GM23338 (cell line): ENCODE results near the gene CCDC137. TPM values are rescaled to one million over a fixed set of nuclear protein-coding genes. Genes with fewer than 3 reads are reported as not detected.

ENCODE experiments used
- ATAC-seq: fragments of 200-7000 bp; cut with Tn5 transposase; 3 replicates; pipeline ENCODE4 v1.9.1; 2020
- DNase-seq: peaks from one replicate; pipeline ENCODE4 v3.0.0-alpha.2; 2015; ENCODE audit warnings: low spot score
- H2AFZ ChIP-seq: fragments of 200-600 bp; sonication (generic); 2 replicates; pipeline ENCODE4 v1.8.0; 2016; ENCODE audit warnings: antibody characterized with exemption, mild to moderate bottlenecking, moderate library complexity
- H3F3A ChIP-seq: fragments of 200-600 bp; sonication (generic); replicated peaks from 2 replicates; pipeline ENCODE4 v1.8.0; 2017; ENCODE audit warnings: antibody characterized with exemption, mixed run types, low read depth
- H3K27ac ChIP-seq: fragments of 200-600 bp; sonication (generic); 2 replicates; pipeline ENCODE4 v1.6.1; 2016; ENCODE audit warnings: low read depth
- H3K27me3 ChIP-seq: fragments of 200-600 bp; sonication (generic); 2 replicates; pipeline ENCODE4 v1.8.0; 2016; ENCODE audit warnings: mild to moderate bottlenecking, mixed run types, moderate library complexity; ENCODE audit not compliant: insufficient read depth
- H3K36me3 ChIP-seq: fragments of 200-600 bp; sonication (generic); 2 replicates; pipeline ENCODE4 v1.8.0; 2016; ENCODE audit warnings: mild to moderate bottlenecking; ENCODE audit not compliant: insufficient read depth
- H3K4me1 ChIP-seq: fragments of 200-600 bp; sonication (generic); 2 replicates; pipeline ENCODE4 v1.8.0; 2016; ENCODE audit warnings: mild to moderate bottlenecking, moderate library complexity; ENCODE audit not compliant: insufficient read depth
- H3K4me2 ChIP-seq: fragments of 200-600 bp; sonication (generic); 2 replicates; pipeline ENCODE4 v1.7.1; 2017; ENCODE audit warnings: mixed run types
- H3K4me3 ChIP-seq: fragments of 200-600 bp; sonication (generic); 2 replicates; pipeline ENCODE4 v1.6.1; 2016; ENCODE audit warnings: mixed run types
- H3K79me2 ChIP-seq: fragments of 200-600 bp; sonication (generic); replicated peaks from 2 replicates; pipeline ENCODE4 v1.8.0; 2017; ENCODE audit warnings: mild to moderate bottlenecking; ENCODE audit not compliant: insufficient read depth
- H3K9me2 ChIP-seq: fragments of 200-600 bp; sonication (generic); 2 replicates; pipeline ENCODE4 v1.8.0; 2017; ENCODE audit not compliant: insufficient read depth
- H4K20me1 ChIP-seq: fragments of 200-600 bp; sonication (generic); replicated peaks from 2 replicates; pipeline ENCODE4 v1.8.0; 2017; ENCODE audit warnings: mild to moderate bottlenecking; ENCODE audit not compliant: insufficient read depth
- H3K27ac Mint-ChIP-seq: 2 replicates; pipeline ENCODE4 v1.8.0; 2020; ENCODE audit warnings: inconsistent platforms, mild to moderate bottlenecking, moderate library complexity, mixed read lengths
- H3K27me3 Mint-ChIP-seq: 3 replicates; pipeline ENCODE4 v1.8.0; 2022; ENCODE audit warnings: low read depth, mild to moderate bottlenecking, moderate library complexity, mixed read lengths, inconsistent platforms; ENCODE audit not compliant: insufficient read depth, poor library complexity
- H3K36me3 Mint-ChIP-seq: 3 replicates; pipeline ENCODE4 v1.8.0; 2021; ENCODE audit warnings: low read depth, mild to moderate bottlenecking, inconsistent platforms, moderate library complexity, mixed read lengths
- H3K4me1 Mint-ChIP-seq: 3 replicates; pipeline ENCODE4 v1.8.0; 2020; ENCODE audit warnings: mild to moderate bottlenecking, inconsistent platforms, mixed read lengths
- H3K4me3 Mint-ChIP-seq: 3 replicates; pipeline ENCODE4 v1.8.0; 2021; ENCODE audit warnings: moderate library complexity, mild to moderate bottlenecking, inconsistent platforms, mixed read lengths
- H3K9me3 Mint-ChIP-seq: 3 replicates; pipeline ENCODE4 v1.8.0; 2020; ENCODE audit warnings: moderate library complexity, mild to moderate bottlenecking, inconsistent platforms, mixed read lengths
- CREB1 ChIP-seq: fragments of 250-450 bp; sonication (Bioruptor Pico); IDR thresholded peaks from 2 replicates; pipeline ENCODE4 v1.5.0; 2020; ENCODE audit warnings: low read depth, mild to moderate bottlenecking, moderate library complexity
- EZH2 ChIP-seq: fragments of 200-600 bp; sonication (generic); IDR thresholded peaks from one replicate; pipeline ENCODE4 v1.8.0; 2017; ENCODE audit warnings: antibody characterized with exemption, mild to moderate bottlenecking, low read depth; ENCODE audit not compliant: unreplicated experiment
- EZH2phosphoT487 ChIP-seq: fragments of 200-600 bp; sonication (generic); IDR thresholded peaks from one replicate; pipeline ENCODE4 v1.8.1; 2018; ENCODE audit warnings: antibody characterized with exemption; ENCODE audit not compliant: unreplicated experiment
- JUNB ChIP-seq: IDR thresholded peaks from one replicate; pipeline ENCODE4 v1.6.1; 2016; ENCODE audit warnings: antibody characterized with exemption; ENCODE audit not compliant: unreplicated experiment
- NANOG ChIP-seq: IDR thresholded peaks from 2 replicates; pipeline ENCODE4 v1.6.1; 2016; ENCODE audit warnings: antibody characterized with exemption, borderline replicate concordance
- POLR2AphosphoS5 ChIP-seq: IDR thresholded peaks from 2 replicates; pipeline ENCODE4 v1.6.1; 2016; ENCODE audit warnings: antibody characterized with exemption, low read depth
- STAT1 ChIP-seq: IDR thresholded peaks from one replicate; pipeline ENCODE4 v1.6.1; 2016; ENCODE audit warnings: antibody characterized with exemption; ENCODE audit not compliant: unreplicated experiment
- ZNF114 ChIP-seq: fragments of 250-450 bp; sonication (Bioruptor Pico); IDR thresholded peaks from 2 replicates; pipeline ENCODE4 v1.5.0; 2020; ENCODE audit warnings: mild to moderate bottlenecking, moderate library complexity
- ZNF331 ChIP-seq: fragments of 250-450 bp; sonication (Bioruptor Pico); IDR thresholded peaks from 2 replicates; pipeline ENCODE4 v1.5.0; 2020; ENCODE audit warnings: low read depth, mild to moderate bottlenecking, moderate library complexity
- polyA plus RNA-seq: library from polyadenylated mRNA; unstranded; fragments of >200 nt; fragmentation: Nextera tagmentation; extraction: Ambion mirVana; gene quantifications from 2 replicates; pipeline ENCODE4 v1.2.1, GENCODE V29; 2016
- total RNA-seq: library from RNA; depleted of rRNA; stranded (reverse); fragments of >200 nt; shearing (Covaris generic); gene quantifications from 2 replicates; pipeline ENCODE4 v1.2.3, GENCODE V29; 2014
- TF ChIP-seq, protein P1 (sequence below): fragments of 250-450 bp; sonication (Bioruptor Pico); IDR thresholded peaks from 2 replicates; pipeline ENCODE4 v1.5.0; 2020; ENCODE audit warnings: mild to moderate bottlenecking, moderate library complexity
- TF ChIP-seq, protein P2 (sequence below), 2 experiments: fragments of 200-600 bp in 1 of 2; sonication (generic) in 1 of 2; conservative IDR thresholded peaks; 2 replicates each; pipeline versions ENCODE4 v1.5.1 to v1.6.1; 2016 to 2017; ENCODE audit warnings: antibody characterized with exemption in 2 of 2, low read depth in 2 of 2, mild to moderate bottlenecking in 2 of 2, moderate library complexity in 1 of 2
- TF ChIP-seq, protein P3 (sequence below): IDR thresholded peaks from 2 replicates; pipeline ENCODE4 v1.6.1; 2016; ENCODE audit warnings: antibody characterized with exemption
- TF ChIP-seq, protein P4 (sequence below): IDR thresholded peaks from one replicate; pipeline ENCODE4 v1.6.1; 2018; ENCODE audit warnings: antibody characterized with exemption; ENCODE audit not compliant: unreplicated experiment

Gene CCDC137
- total and polyA plus RNA-seq, 2 experiments from 2014 or later, result 26.1 to 73.4 TPM

DNA sequence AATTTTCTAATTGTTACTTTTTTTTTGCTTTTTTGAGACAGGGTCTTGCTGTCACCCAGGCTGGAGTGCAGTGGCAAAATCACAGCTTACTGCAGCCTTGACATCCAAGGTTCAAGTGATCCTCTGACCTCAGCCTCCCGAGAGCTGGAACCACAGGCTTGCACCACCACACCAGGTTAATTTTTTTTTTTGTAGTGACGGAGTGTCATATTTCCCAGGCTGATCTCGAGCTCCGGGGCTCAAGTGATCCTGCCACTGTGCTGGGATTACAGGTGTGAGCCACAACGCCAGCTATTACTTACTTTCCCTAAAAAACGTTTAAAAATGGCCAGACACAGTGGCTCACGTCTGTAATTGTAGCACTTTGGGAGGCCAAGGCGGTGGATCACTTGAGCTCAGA lies 36.3 kb upstream of the CCDC137 start:
- Histone ChIP-seq H3K27ac (no peak overlapping the region), H3F3A (0 out of 2 replicates have a peak, but pooled peaks cover 9% of the 10 kb centered on the region), H3K9me2 (no peaks in the 10 kb centered on the region), H3K27me3 (no peaks in the 10 kb centered on the region), H3K79me2 (peaks cover 58% of the 10 kb centered on the region), H3K4me1 (no peaks in the 10 kb centered on the region), H3K36me3 (peaks cover 50% of the 10 kb centered on the region), H3K4me2 (no peak overlapping the region), H2AFZ (no peak overlapping the region), H3K4me3 (no peak overlapping the region), H4K20me1 (peaks cover 40% of the 10 kb centered on the region)
- Mint-ChIP-seq H3K4me1 (peaks cover 6% of the 10 kb centered on the region; the same call in 2 of the 3 replicates), H3K4me3 (no peak overlapping the region), H3K27me3 (peaks cover 6% of the 10 kb centered on the region), H3K27ac (no peak overlapping the region), H3K9me3 (no peaks in the 10 kb centered on the region), H3K36me3 (peaks cover 61% of the 10 kb centered on the region)
- no peak for DNase-seq
- TF ChIP-seq, protein P1, sequence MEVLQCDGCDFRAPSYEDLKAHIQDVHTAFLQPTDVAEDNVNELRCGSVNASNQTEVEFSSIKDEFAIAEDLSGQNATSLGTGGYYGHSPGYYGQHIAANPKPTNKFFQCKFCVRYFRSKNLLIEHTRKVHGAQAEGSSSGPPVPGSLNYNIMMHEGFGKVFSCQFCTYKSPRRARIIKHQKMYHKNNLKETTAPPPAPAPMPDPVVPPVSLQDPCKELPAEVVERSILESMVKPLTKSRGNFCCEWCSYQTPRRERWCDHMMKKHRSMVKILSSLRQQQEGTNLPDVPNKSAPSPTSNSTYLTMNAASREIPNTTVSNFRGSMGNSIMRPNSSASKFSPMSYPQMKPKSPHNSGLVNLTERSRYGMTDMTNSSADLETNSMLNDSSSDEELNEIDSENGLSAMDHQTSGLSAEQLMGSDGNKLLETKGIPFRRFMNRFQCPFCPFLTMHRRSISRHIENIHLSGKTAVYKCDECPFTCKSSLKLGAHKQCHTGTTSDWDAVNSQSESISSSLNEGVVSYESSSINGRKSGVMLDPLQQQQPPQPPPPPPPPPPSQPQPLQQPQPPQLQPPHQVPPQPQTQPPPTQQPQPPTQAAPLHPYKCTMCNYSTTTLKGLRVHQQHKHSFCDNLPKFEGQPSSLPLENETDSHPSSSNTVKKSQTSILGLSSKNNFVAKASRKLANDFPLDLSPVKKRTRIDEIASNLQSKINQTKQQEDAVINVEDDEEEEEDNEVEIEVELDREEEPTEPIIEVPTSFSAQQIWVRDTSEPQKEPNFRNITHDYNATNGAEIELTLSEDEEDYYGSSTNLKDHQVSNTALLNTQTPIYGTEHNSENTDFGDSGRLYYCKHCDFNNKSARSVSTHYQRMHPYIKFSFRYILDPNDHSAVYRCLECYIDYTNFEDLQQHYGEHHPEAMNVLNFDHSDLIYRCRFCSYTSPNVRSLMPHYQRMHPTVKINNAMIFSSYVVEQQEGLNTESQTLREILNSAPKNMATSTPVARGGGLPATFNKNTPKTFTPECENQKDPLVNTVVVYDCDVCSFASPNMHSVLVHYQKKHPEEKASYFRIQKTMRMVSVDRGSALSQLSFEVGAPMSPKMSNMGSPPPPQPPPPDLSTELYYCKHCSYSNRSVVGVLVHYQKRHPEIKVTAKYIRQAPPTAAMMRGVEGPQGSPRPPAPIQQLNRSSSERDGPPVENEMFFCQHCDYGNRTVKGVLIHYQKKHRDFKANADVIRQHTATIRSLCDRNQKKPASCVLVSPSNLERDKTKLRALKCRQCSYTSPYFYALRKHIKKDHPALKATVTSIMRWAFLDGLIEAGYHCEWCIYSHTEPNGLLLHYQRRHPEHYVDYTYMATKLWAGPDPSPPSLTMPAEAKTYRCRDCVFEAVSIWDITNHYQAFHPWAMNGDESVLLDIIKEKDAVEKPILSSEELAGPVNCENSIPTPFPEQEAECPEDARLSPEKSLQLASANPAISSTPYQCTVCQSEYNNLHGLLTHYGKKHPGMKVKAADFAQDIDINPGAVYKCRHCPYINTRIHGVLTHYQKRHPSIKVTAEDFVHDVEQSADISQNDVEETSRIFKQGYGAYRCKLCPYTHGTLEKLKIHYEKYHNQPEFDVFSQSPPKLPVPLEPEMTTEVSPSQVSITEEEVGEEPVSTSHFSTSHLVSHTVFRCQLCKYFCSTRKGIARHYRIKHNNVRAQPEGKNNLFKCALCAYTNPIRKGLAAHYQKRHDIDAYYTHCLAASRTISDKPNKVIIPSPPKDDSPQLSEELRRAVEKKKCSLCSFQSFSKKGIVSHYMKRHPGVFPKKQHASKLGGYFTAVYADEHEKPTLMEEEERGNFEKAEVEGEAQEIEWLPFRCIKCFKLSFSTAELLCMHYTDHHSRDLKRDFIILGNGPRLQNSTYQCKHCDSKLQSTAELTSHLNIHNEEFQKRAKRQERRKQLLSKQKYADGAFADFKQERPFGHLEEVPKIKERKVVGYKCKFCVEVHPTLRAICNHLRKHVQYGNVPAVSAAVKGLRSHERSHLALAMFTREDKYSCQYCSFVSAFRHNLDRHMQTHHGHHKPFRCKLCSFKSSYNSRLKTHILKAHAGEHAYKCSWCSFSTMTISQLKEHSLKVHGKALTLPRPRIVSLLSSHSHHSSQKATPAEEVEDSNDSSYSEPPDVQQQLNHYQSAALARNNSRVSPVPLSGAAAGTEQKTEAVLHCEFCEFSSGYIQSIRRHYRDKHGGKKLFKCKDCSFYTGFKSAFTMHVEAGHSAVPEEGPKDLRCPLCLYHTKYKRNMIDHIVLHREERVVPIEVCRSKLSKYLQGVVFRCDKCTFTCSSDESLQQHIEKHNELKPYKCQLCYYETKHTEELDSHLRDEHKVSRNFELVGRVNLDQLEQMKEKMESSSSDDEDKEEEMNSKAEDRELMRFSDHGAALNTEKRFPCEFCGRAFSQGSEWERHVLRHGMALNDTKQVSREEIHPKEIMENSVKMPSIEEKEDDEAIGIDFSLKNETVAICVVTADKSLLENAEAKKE (CRISPR knock-in tag), result no peak
- no peak for TF ChIP-seq NANOG
- TF ChIP-seq JUNB, result no peak
- TF ChIP-seq ZNF114 (CRISPR knock-in tag), result no peak
- TF ChIP-seq, protein P2, sequence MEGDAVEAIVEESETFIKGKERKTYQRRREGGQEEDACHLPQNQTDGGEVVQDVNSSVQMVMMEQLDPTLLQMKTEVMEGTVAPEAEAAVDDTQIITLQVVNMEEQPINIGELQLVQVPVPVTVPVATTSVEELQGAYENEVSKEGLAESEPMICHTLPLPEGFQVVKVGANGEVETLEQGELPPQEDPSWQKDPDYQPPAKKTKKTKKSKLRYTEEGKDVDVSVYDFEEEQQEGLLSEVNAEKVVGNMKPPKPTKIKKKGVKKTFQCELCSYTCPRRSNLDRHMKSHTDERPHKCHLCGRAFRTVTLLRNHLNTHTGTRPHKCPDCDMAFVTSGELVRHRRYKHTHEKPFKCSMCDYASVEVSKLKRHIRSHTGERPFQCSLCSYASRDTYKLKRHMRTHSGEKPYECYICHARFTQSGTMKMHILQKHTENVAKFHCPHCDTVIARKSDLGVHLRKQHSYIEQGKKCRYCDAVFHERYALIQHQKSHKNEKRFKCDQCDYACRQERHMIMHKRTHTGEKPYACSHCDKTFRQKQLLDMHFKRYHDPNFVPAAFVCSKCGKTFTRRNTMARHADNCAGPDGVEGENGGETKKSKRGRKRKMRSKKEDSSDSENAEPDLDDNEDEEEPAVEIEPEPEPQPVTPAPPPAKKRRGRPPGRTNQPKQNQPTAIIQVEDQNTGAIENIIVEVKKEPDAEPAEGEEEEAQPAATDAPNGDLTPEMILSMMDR (conservative IDR thresholded peaks at IDR 0.05; ENCODE audit: low read depth in 2 of 2), result no peak
- no peak for TF ChIP-seq ZNF331
- TF ChIP-seq, protein P3, sequence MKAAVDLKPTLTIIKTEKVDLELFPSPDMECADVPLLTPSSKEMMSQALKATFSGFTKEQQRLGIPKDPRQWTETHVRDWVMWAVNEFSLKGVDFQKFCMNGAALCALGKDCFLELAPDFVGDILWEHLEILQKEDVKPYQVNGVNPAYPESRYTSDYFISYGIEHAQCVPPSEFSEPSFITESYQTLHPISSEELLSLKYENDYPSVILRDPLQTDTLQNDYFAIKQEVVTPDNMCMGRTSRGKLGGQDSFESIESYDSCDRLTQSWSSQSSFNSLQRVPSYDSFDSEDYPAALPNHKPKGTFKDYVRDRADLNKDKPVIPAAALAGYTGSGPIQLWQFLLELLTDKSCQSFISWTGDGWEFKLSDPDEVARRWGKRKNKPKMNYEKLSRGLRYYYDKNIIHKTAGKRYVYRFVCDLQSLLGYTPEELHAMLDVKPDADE, result no peak
- no peak for TF ChIP-seq CREB1
- no peak for TF ChIP-seq STAT1
- no peak for TF ChIP-seq EZH2phosphoT487
- TF ChIP-seq, protein P4, sequence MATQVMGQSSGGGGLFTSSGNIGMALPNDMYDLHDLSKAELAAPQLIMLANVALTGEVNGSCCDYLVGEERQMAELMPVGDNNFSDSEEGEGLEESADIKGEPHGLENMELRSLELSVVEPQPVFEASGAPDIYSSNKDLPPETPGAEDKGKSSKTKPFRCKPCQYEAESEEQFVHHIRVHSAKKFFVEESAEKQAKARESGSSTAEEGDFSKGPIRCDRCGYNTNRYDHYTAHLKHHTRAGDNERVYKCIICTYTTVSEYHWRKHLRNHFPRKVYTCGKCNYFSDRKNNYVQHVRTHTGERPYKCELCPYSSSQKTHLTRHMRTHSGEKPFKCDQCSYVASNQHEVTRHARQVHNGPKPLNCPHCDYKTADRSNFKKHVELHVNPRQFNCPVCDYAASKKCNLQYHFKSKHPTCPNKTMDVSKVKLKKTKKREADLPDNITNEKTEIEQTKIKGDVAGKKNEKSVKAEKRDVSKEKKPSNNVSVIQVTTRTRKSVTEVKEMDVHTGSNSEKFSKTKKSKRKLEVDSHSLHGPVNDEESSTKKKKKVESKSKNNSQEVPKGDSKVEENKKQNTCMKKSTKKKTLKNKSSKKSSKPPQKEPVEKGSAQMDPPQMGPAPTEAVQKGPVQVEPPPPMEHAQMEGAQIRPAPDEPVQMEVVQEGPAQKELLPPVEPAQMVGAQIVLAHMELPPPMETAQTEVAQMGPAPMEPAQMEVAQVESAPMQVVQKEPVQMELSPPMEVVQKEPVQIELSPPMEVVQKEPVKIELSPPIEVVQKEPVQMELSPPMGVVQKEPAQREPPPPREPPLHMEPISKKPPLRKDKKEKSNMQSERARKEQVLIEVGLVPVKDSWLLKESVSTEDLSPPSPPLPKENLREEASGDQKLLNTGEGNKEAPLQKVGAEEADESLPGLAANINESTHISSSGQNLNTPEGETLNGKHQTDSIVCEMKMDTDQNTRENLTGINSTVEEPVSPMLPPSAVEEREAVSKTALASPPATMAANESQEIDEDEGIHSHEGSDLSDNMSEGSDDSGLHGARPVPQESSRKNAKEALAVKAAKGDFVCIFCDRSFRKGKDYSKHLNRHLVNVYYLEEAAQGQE, result no peak
- TF ChIP-seq POLR2AphosphoS5, result no peak
- TF ChIP-seq EZH2, result no peak
- ATAC-seq, result no peak
